ENCODE measurements around the gene CRELD1.
A peak's percentile ranks its signal among the peaks of the same experiment; 100 is the strongest.

The CRELD1 gene

GRCh38 chr3:9903904-9904303 is 29.7 kb upstream of the CRELD1 start:
- no peak for DNase-seq

- no peak for DNase-seq
Observed at GRCh38 chr3:9906480-9906879, 27.2 kb upstream of the CRELD1 start.

GRCh38 chr3:9908286-9908685 is 25.3 kb upstream of the CRELD1 start:
- DNase-seq = no peak

GRCh38 chr3:9909221-9910013 is 24.2 kb upstream of the CRELD1 start:
- DNase-seq = no peak

- no peak for DNase-seq
Observed at GRCh38 chr3:9911863-9912262, 21.8 kb upstream of the CRELD1 start.

GRCh38 chr3:9912294-9912935 is 21.2 kb upstream of the CRELD1 start:
- DNase-seq = no peak

- no peak for DNase-seq
Observed at GRCh38 chr3:9913601-9914000, 20.0 kb upstream of the CRELD1 start.

- no peak for DNase-seq
Observed at GRCh38 chr3:9914011-9914410, 19.6 kb upstream of the CRELD1 start.

GRCh38 chr3:9914559-9915253 is 18.9 kb upstream of the CRELD1 start:
- no peak for DNase-seq

GRCh38 chr3:9915254-9916141 is 18.1 kb upstream of the CRELD1 start:
- DNase-seq = peak; percentile 49 to 55

- no peak for DNase-seq
Observed at GRCh38 chr3:9916346-9916733, 17.3 kb upstream of the CRELD1 start.

- peak; percentile 66 to 71 for DNase-seq
Observed at GRCh38 chr3:9916734-9917680, 16.6 kb upstream of the CRELD1 start, which contains the start of gene IL17RC. IL17RC (plus strand) TSS chr3:9917098; CDS start chr3:9917316, 218 bp downstream.

GRCh38 chr3:9917820-9918219 is 15.8 kb upstream of the CRELD1 start:
- DNase-seq = no peak

GRCh38 chr3:9918261-9919038 is 15.2 kb upstream of the CRELD1 start:
- DNase-seq = no peak

GRCh38 chr3:9928158-9928557 is 5.5 kb upstream of the CRELD1 start:
- no peak for DNase-seq

GRCh38 chr3:9930804-9931418 is 2.7 kb upstream of the CRELD1 start:
- DNase-seq = no peak

- DNase-seq = no peak
Observed at GRCh38 chr3:9932535-9932842, 1.1 kb upstream of the CRELD1 start.

GRCh38 chr3:9932843-9933560 is 632 bp upstream of the CRELD1 start:
- DNase-seq = peak; percentile 75 to 85

- DNase-seq = no peak
Observed at GRCh38 chr3:9934235-9934621, 594 bp downstream of the CRELD1 start.

- DNase-seq = no peak
Observed at GRCh38 chr3:9934993-9935392, 1.4 kb downstream of the CRELD1 start.
